CD4-positive, alpha-beta T cell treated with Interleukin-4 for 1 hour (primary cell): ENCODE results near the gene DRAXIN.

Experiments used
- DNase-seq, 2 donors: peaks; one replicate each; pipeline ENCODE4 v3.0.0-alpha.2; 2020 to 2022

The DRAXIN gene

GRCh38 chr1:11657654-11658053, 33.9 kb upstream of the DRAXIN start:
- no peak for DNase-seq

GRCh38 chr1:11658542-11658941, 33.0 kb upstream of the DRAXIN start:
- DNase-seq = no peak

- no peak for DNase-seq
These were observed 31.8 kb upstream of the DRAXIN start for GRCh38 chr1:11659748-11660147.

GRCh38 chr1:11661103-11661502, 30.4 kb upstream of the DRAXIN start:
- DNase-seq = no peak

- DNase-seq = peak; percentile 53 to 61
These were observed 27.0 kb upstream of the DRAXIN start for GRCh38 chr1:11664336-11665065.

- DNase-seq = no peak
These were observed 23.0 kb upstream of the DRAXIN start for GRCh38 chr1:11668516-11668915.

GRCh38 chr1:11670747-11671146, 20.8 kb upstream of the DRAXIN start:
- DNase-seq = no peak

GRCh38 chr1:11671205-11671543, 20.3 kb upstream of the DRAXIN start:
- no peak for DNase-seq

GRCh38 chr1:11671544-11672286, 19.8 kb upstream of the DRAXIN start:
- no peak for DNase-seq

GRCh38 chr1:11673089-11673769, 18.3 kb upstream of the DRAXIN start:
- DNase-seq = no peak

GRCh38 chr1:11674488-11674887, 17.0 kb upstream of the DRAXIN start:
- no peak for DNase-seq

- DNase-seq = no peak
These were observed 16.2 kb upstream of the DRAXIN start for GRCh38 chr1:11675325-11675724.

- no peak for DNase-seq
These were observed 15.0 kb upstream of the DRAXIN start for GRCh38 chr1:11676386-11677103.

- no peak for DNase-seq
These were observed 13.1 kb upstream of the DRAXIN start for GRCh38 chr1:11678442-11678841.

GRCh38 chr1:11680270-11681070, 11.0 kb upstream of the DRAXIN start:
- DNase-seq = no peak

GRCh38 chr1:11681071-11681771, 10.3 kb upstream of the DRAXIN start, which contains the start of gene MAD2L2:
Gene MAD2L2 (minus strand): TSS chr1:11681148. CDS start chr1:11680601, 547 bp downstream.
- peak; percentile 87 to 90 for DNase-seq

- DNase-seq = no peak
These were observed 9.2 kb upstream of the DRAXIN start for GRCh38 chr1:11682287-11682771.

- DNase-seq = no peak
These were observed 8.7 kb upstream of the DRAXIN start for GRCh38 chr1:11682799-11683198.

GRCh38 chr1:11684070-11684469, 7.4 kb upstream of the DRAXIN start:
- DNase-seq = no peak

- DNase-seq = no peak
These were observed 6.2 kb upstream of the DRAXIN start for GRCh38 chr1:11685210-11685752.

- no peak for DNase-seq
These were observed 3.0 kb upstream of the DRAXIN start for GRCh38 chr1:11688506-11688905.
